Stimulated activated CD8-positive, alpha-beta memory T cell treated with anti-CD3 and anti-CD28 coated beads, Interleukin-2, amount 100 ng/mL, for 48 hours (primary cell): ENCODE results near the gene LORICRIN.

Experiments used
- DNase-seq, 2 donors: peaks; one replicate each; pipeline ENCODE4 v3.0.0-alpha.2; 2020; ENCODE audit warnings: low read depth in 2 of 2

The LORICRIN gene

GRCh38 chr1:153305682-153306081, 46.2 kb downstream of the LORICRIN start:
- no peak for DNase-seq

DNA sequence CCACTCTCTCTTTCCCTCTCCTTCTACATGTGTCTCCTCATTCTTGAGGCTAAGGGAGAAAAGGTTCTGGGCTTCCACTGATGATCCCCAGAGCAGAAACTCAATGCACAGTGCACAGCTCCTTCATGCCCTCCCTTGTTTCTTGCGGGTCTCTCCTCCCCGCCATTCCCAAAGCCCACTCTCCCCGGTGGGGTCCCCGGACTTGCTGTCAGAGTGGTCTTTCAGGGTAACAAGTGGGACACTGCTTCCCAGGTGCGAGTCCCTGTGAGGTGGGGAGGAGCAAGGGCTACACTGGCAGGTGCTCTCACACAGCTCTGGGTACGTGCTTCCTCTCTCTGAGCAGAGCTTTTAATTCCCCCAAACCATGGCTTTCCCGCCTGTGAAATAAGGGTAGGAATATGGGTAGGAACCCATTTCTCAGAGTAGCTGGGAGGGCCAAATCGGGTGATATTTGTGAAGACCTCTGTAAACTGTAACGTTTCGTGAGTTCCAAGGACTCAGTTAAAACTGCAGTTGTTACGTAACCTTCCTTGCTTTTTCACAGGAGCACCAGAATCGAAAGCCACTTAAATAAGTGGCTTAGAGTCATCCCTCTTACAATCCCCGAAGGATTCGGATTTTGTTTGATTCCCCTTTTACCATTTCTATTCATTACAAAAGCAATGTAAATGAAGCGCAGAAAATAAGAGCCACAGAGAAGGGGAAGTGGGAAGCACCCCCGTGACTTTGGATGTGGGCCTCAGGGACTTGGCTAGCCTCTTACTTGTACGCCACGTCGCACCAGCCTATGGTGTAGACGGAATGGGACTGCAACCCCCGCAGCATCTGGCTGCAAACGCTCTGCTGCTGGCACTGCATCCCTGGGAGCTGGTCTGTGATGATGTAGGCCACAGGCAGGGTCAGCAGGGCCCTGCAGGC, 47.1 kb downstream of the LORICRIN start:
- no peak for DNase-seq

DNA sequence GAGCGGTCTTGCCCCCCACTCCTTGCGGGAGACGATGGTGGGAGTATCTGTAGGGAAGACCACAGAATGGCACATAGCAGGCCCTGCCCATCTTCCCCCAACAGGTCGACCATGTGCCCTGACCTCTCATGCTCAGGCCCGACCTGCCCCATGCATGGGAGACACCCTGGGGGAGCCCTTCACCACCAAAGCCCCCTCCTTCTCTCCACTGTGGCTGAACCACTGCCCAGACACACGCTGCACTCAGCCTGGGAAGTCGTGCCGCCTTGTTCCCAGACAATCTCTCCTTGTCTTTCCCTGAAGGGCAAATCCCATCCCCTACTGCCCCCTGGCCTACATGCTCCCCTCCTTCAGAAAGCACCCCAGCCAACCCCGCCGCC, 47.7 kb downstream of the LORICRIN start:
- DNase-seq: no peak

DNA sequence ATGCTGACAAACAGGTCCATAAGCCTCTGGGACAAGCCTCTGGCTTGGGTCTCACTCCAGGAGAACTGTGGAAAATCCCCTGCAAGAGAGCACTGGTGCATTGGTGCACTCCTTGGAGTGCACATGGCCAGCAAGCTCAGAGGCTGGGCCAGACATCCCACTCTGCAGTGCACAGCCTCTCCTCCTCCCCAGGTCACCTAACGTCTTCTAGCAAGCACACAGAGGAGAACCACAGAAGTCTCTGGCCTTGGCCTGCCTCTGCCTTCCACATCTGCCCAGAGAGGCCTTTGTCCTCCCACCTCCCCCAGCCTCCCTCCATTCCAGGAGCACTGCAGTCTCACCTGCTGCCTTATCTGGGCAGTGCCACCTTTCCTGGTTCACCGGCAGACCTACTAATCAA, 49.1 kb downstream of the LORICRIN start:
- no peak for DNase-seq

DNA sequence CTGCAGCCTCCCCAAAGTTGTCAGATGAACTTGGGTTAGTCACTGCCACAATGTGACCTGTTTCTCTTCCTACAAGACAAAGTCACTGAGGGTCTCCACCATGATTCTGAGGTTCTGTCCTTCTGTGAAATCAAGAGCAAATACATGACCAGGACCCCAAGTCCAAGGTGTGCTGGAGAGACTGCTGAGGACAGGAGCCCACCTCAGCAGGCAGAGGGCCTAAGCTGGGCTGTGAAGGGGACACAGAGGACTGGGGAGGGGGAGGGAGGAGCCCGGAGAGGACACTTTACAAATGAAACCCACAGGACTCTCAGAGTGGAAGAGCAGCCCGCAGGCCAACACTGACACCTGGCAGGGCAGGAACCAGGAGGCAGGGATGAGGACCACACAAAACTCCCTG, 50.0 kb downstream of the LORICRIN start:
- DNase-seq: no peak

GRCh38 chr1:153310526-153310925, 51.0 kb downstream of the LORICRIN start:
- DNase-seq: no peak
